ENCODE data around the gene ADARB1. TPM values are rescaled to one million over a fixed set of nuclear protein-coding genes. Genes with fewer than 3 reads are reported as not detected.

The ADARB1 gene
- total and polyA plus RNA-seq, 9 of the 15 experiments (the other 6 are each of a cell fraction or from before 2014, with no cell fraction given), result 6.7 to 16.0 (median 8.3) TPM

DNA sequence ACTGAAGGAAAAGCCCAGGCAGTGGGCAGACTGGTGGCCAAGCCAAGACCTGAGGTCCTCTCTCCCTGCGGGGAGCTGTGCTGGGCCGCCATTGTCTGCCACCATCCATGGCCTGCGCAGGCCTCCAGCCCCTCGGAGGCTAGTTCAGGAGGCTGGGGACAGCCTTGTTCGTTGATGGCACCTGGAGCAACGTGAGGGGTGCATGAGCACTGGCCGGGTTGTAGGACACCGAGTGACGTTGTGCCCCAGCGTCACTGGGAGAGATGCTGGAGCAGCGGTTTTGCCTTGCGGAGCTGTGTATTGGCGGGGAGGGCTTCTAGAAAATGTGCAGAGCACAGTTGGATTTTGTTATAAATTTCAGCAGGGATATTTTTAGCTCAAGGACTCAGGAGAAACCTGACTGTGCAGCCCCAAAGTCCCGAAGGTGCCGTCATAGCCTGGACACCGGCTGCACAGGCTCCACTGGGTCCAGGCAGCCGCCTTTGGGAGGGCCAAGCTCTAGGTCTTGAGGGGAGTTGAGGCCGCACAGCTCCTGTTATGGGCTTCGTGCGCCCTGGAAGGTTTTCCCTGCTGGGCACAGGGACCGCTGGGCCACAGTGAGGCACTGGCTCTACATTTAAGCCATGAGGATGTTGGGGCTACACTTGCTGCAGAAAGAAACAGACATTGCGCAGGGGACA lies 48.2 kb upstream of the ADARB1 start (continued):
- TF ChIP-seq, protein P1, sequence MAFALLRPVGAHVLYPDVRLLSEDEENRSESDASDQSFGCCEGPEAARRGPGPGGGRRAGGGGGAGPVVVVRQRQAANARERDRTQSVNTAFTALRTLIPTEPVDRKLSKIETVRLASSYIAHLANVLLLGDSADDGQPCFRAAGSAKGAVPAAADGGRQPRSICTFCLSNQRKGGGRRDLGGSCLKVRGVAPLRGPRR (CRISPR knock-in tag; IDR thresholded peaks at IDR 0.05), result no peak
- TF ChIP-seq ELF1 (tag; IDR thresholded peaks at IDR 0.05), result no peak

DNA sequence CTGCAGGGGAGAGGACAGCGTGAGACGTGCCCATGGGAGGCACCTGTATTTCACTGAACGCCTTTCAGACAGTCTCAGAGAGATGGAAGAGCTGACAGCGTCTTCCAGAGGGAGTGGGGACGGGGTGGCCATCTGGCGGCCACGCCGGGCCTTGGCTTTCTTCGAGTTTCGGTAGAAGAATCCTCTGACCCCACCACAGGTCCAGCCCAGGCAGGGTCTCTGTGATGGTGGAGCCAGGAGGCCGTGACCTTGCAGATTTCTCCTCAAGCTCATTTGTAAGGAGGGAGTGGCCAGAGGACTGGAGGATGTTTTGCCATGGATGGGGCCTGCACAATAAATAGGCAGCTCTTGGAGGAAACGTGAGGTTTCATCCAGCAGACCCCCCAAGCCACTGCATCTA lies 47.6 kb upstream of the ADARB1 start:
- WGBS (ENCODE audit: insufficient coverage, low coverage, missing lambda C conversion rate), result 8% methylated on average over 12 of the region's 12 CpGs
- Histone ChIP-seq H3K9me3 (replicated peaks; ENCODE audit: control insufficient read depth, insufficient read depth, low read depth, low read length) (peaks cover 4% of the 10 kb centered on the region; the same call in 1 of the 2 replicates), H3K4me2 (ENCODE audit: insufficient read depth, low read length) (no peak overlapping the region), H3K36me3 (ENCODE audit: control insufficient read depth, insufficient read depth, low read length) (no peaks in the 10 kb centered on the region), H3K4me3 (no peak overlapping the region), H3K9ac (ENCODE audit: insufficient read depth in 1 of 2, low read depth in 2 of 2, low read length in 2 of 2) (no peak overlapping the region), H3K27me3 (ENCODE audit: control insufficient read depth in 2 of 2, insufficient read depth in 2 of 2, low read length in 2 of 2) (peaks cover 39 to 66% of the 10 kb centered on the region in 2 experiments), H3K4me1 (replicated peaks in 1 of 2; ENCODE audit: control insufficient read depth in 2 of 2, insufficient read depth in 2 of 2, low read length in 2 of 2) (peaks cover 0 to 21% of the 10 kb centered on the region in 2 experiments; a peak in 2 of 5 replicates), H3K79me2 (ENCODE audit: control insufficient read depth, insufficient read depth, low read length) (no peaks in the 10 kb centered on the region), H3K27ac (ENCODE audit: extremely low read depth, low read depth, low read length) (no peak overlapping the region), H2AFZ (ENCODE audit: low read depth, low read length) (no peak overlapping the region), H4K20me1 (replicated peaks; ENCODE audit: control insufficient read depth, insufficient read depth, low read length) (peaks cover 5% of the 10 kb centered on the region; the same call in 1 of the 2 replicates), H3K9me1 (ENCODE audit: control insufficient read depth, insufficient read depth, low read length) (no peaks in the 10 kb centered on the region)
- POLR2A ChIA-PET, result interaction anchor here (1.2 kb wide), 1 partner anchor 20 kb away, joined by 3 read pairs; no protein-coding TSS in a partner anchor
- ATAC-seq, result peak; percentile 84
- intact Hi-C loops (cut with micrococcal nuclease), result loop anchor here (2.0 kb wide), 1 partner anchor 78 kb away; no protein-coding TSS in a partner anchor
- CTCF ChIA-PET (ENCODE audit: low intra/inter-chr PET ratio), result interaction anchor here (1.3 kb wide), 1 partner anchor 77 kb away, joined by 5 read pairs; no protein-coding TSS in a partner anchor
- in situ Hi-C loops (cut with MboI), result no loop called here
- FAIRE-seq, result no peak
- DNase-seq (ENCODE audit: extremely low read depth in 1 of 4, low spot score in 3 of 4), result peak in 3 of 4 experiments; percentile 48 to 70 (median 52)
- BruUV-seq (replicated peaks), result no TSS peak
- TF ChIP-seq ESRRA (IDR thresholded peaks at IDR 0.05; ENCODE audit: borderline replicate concordance, low read depth) (0 out of 2 replicates have a peak, but pooled peaks have one; percentile 10), PHF20 (IDR thresholded peaks at IDR 0.05; ENCODE audit: partially characterized antibody) (no peak), SMC3 (conservative IDR thresholded peaks at IDR 0.05; ENCODE audit: insufficient read depth, low read depth, low read length) (0 out of 2 replicates have a peak, but pooled peaks have one; percentile 52), ZNF165 (CRISPR knock-in tag; IDR thresholded peaks at IDR 0.05; ENCODE audit: borderline replicate concordance) (no peak), DPF2 (IDR thresholded peaks at IDR 0.05) (no peak), ZNF696 (CRISPR knock-in tag; conservative IDR thresholded peaks at IDR 0.05) (no peak)
- TF ChIP-seq, protein P2, sequence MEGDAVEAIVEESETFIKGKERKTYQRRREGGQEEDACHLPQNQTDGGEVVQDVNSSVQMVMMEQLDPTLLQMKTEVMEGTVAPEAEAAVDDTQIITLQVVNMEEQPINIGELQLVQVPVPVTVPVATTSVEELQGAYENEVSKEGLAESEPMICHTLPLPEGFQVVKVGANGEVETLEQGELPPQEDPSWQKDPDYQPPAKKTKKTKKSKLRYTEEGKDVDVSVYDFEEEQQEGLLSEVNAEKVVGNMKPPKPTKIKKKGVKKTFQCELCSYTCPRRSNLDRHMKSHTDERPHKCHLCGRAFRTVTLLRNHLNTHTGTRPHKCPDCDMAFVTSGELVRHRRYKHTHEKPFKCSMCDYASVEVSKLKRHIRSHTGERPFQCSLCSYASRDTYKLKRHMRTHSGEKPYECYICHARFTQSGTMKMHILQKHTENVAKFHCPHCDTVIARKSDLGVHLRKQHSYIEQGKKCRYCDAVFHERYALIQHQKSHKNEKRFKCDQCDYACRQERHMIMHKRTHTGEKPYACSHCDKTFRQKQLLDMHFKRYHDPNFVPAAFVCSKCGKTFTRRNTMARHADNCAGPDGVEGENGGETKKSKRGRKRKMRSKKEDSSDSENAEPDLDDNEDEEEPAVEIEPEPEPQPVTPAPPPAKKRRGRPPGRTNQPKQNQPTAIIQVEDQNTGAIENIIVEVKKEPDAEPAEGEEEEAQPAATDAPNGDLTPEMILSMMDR (IDR thresholded peaks at IDR 0.05 in 2 of 3, conservative IDR thresholded peaks at IDR 0.05 in 1 of 3; ENCODE audit: insufficient read depth in 2 of 3, low read depth in 1 of 3, low read length in 3 of 3), result peak; percentile 52 to 62 (median 57)

All from K562 (cell line).